Trophoblast cell (in vitro differentiated cells and primary cell): Measurements from ENCODE around the gene ARX.

ENCODE experiments used
- DNase-seq, 2 donors: peaks; one replicate each; pipeline ENCODE4 v3.0.0-alpha.2; 2016
- H2AFZ ChIP-seq: 2 replicates; pipeline ENCODE4 v1.6.1; 2013; ENCODE audit warnings: low read length, moderate library complexity, mild to moderate bottlenecking; ENCODE audit not compliant: insufficient read depth, poor library complexity
- H2AK5ac ChIP-seq: 2 replicates; pipeline ENCODE4 v1.6.1; 2013; ENCODE audit warnings: mild to moderate bottlenecking, low read length
- H2BK120ac ChIP-seq: 2 replicates; pipeline ENCODE4 v1.6.1; 2013; ENCODE audit warnings: low read length, mild to moderate bottlenecking, moderate library complexity; ENCODE audit not compliant: insufficient read depth, poor library complexity
- H2BK12ac ChIP-seq: 2 replicates; pipeline ENCODE4 v1.6.1; 2013; ENCODE audit warnings: mild to moderate bottlenecking, low read length, moderate library complexity
- H2BK5ac ChIP-seq: 2 replicates; pipeline ENCODE4 v1.6.1; 2013; ENCODE audit warnings: low read length, low read depth, moderate library complexity, mild to moderate bottlenecking; ENCODE audit not compliant: poor library complexity
- H3K14ac ChIP-seq: 2 replicates; pipeline ENCODE4 v1.6.1; 2013; ENCODE audit warnings: mild to moderate bottlenecking, low read length
- H3K18ac ChIP-seq: 2 replicates; pipeline ENCODE4 v1.6.1; 2013; ENCODE audit warnings: mild to moderate bottlenecking, low read length
- H3K23ac ChIP-seq: 2 replicates; pipeline ENCODE4 v1.6.1; 2013; ENCODE audit warnings: low read length
- H3K27ac ChIP-seq: 2 replicates; pipeline ENCODE4 v1.5.1; 2013; ENCODE audit warnings: low read depth, mild to moderate bottlenecking, inconsistent platforms, low read length, moderate library complexity
- H3K27me3 ChIP-seq: 2 replicates; pipeline ENCODE4 v1.6.1; 2013; ENCODE audit warnings: inconsistent platforms, mild to moderate bottlenecking, low read length, moderate library complexity; ENCODE audit not compliant: insufficient read depth
- H3K36me3 ChIP-seq, 2 experiments: 1 replicate in 1 of 2; 2 replicates in 1 of 2; pipeline ENCODE4 v1.6.1; 2013; ENCODE audit warnings: low read length in 2 of 2, mild to moderate bottlenecking in 2 of 2, moderate library complexity in 1 of 2; ENCODE audit not compliant: insufficient read depth in 2 of 2, control insufficient read depth in 1 of 2
- H3K4ac ChIP-seq: 2 replicates; pipeline ENCODE4 v1.6.1; 2013; ENCODE audit warnings: low read depth, mild to moderate bottlenecking, low read length, moderate library complexity
- H3K4me1 ChIP-seq, 2 experiments: 1 replicate in 1 of 2; 2 replicates in 1 of 2; pipeline ENCODE4 v1.6.1; 2013; ENCODE audit warnings: low read length in 2 of 2, mild to moderate bottlenecking in 2 of 2, moderate library complexity in 1 of 2; ENCODE audit not compliant: insufficient read depth in 2 of 2, control insufficient read depth in 1 of 2
- H3K4me2 ChIP-seq: 2 replicates; pipeline ENCODE4 v1.6.1; 2013; ENCODE audit warnings: inconsistent platforms, mild to moderate bottlenecking, low read length, moderate library complexity
- H3K4me3 ChIP-seq: 2 replicates; pipeline ENCODE4 v1.5.1; 2013; ENCODE audit warnings: mild to moderate bottlenecking, low read depth, low read length, inconsistent platforms
- H3K79me1 ChIP-seq: one replicate; pipeline ENCODE4 v1.6.1; 2013; ENCODE audit warnings: low read length
- H3K79me2 ChIP-seq: 2 replicates; pipeline ENCODE4 v1.6.1; 2013; ENCODE audit warnings: low read length, mild to moderate bottlenecking; ENCODE audit not compliant: control insufficient read depth, insufficient read depth, poor library complexity
- H3K9ac ChIP-seq: 2 replicates; pipeline ENCODE4 v1.6.1; 2013; ENCODE audit warnings: mild to moderate bottlenecking, low read length
- H3K9me3 ChIP-seq: 2 replicates; pipeline ENCODE4 v1.6.1; 2013; ENCODE audit warnings: low read depth, mild to moderate bottlenecking, control low read depth, inconsistent platforms, low read length; ENCODE audit not compliant: insufficient read depth
- H4K12ac ChIP-seq: 2 replicates; pipeline ENCODE4 v1.6.1; 2013; ENCODE audit warnings: low read depth, mild to moderate bottlenecking, low read length, moderate library complexity
- H4K8ac ChIP-seq: 2 replicates; pipeline ENCODE4 v1.6.1; 2013; ENCODE audit warnings: low read depth, mild to moderate bottlenecking, low read length, moderate library complexity
- H4K91ac ChIP-seq: one replicate; pipeline ENCODE4 v1.6.1; 2013; ENCODE audit warnings: low read depth, mild to moderate bottlenecking, low read length, moderate library complexity
- WGBS: extraction: QIAGEN DNeasy Blood & Tissue Kit; methylation state at CpG from one replicate; pipeline ENCODE4 v1.1.7; 2013; ENCODE audit warnings: missing lambda C conversion rate; ENCODE audit not compliant: insufficient read length, insufficient coverage; ENCODE audit errors: extremely low coverage; 5-methylcytosine and 5-hydroxymethylcytosine counted together

The ARX gene

DNA sequence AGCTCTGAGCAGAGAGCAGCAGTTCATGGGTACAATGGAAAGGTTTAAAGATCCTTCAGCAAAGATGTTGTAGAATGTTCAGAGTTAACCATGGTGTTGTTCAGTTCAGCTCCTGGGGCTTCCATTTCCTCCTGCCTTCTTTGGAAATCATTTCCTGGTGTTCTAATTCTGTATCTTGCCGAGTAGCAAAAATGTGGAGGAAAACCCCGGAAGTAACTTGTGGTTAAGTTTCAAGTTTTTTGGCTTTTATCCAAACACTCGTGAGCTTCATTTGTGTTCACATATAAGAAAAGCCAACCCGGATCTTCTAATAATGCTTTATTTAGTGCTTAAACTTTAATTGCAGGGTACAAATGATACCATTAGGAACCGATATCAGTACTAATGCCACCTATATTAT, 33.6 kb upstream of the ARX start:
- H2BK12ac ChIP-seq, result no peak overlapping the region
- no peak overlapping the region for H3K14ac ChIP-seq
- no peaks in the 10 kb centered on the region for H3K9me3 ChIP-seq
- no peak overlapping the region for H3K4ac ChIP-seq
- no peaks in the 10 kb centered on the region for H3K79me2 ChIP-seq
- DNase-seq, result peak in 1 of 2 donors; percentile 27
- H3K4me1 ChIP-seq, result no peaks in the 10 kb centered on the region
- no peak overlapping the region for H4K12ac ChIP-seq
- H4K91ac ChIP-seq, result no peak overlapping the region
- H3K9ac ChIP-seq, result no peak overlapping the region
- H3K4me2 ChIP-seq, result no peak overlapping the region
- no peak overlapping the region for H3K4me3 ChIP-seq
- H2BK5ac ChIP-seq, result no peak overlapping the region
- H2BK120ac ChIP-seq, result no peak overlapping the region
- no peak overlapping the region for H2AFZ ChIP-seq
- H3K23ac ChIP-seq, result no peak overlapping the region
- no peak overlapping the region for H3K18ac ChIP-seq
- no peaks in the 10 kb centered on the region for H3K79me1 ChIP-seq
- H3K36me3 ChIP-seq, result no peaks in the 10 kb centered on the region
- H2AK5ac ChIP-seq, result no peak overlapping the region
- H4K8ac ChIP-seq, result no peak overlapping the region
- H3K27ac ChIP-seq, result no peak overlapping the region
- no peaks in the 10 kb centered on the region for H3K27me3 ChIP-seq
- no CpG with 5 or more reads among the region's 5 CpGs for WGBS

DNA sequence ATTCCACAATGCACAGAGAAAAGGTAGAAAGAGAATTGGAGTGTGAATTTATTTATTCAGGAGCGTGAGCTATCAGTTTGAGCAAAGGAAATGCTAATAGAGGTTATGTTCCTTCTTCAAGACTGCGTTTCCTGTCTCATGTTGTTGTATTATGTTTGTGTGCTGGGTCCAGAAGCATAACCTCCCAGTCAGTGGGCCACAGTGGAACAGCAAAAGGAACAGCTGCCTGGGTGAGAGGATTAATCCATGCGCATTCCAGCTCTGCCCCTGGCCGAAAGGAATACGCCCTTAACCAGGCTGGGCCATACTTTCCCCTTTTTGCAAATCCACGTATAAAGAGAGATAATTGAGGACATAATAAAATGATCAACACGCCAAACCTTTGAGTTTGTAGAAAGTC, 32.4 kb upstream of the ARX start:
- Histone ChIP-seq H3K79me2 (no peaks in the 10 kb centered on the region), H3K4me3 (no peak overlapping the region), H3K14ac (no peak overlapping the region), H2BK120ac (no peak overlapping the region), H2BK5ac (no peak overlapping the region), H3K23ac (no peak overlapping the region), H3K4ac (no peak overlapping the region), H3K9ac (no peak overlapping the region), H3K27ac (no peak overlapping the region), H4K8ac (no peak overlapping the region), H4K91ac (no peak overlapping the region), H4K12ac (no peak overlapping the region), H2AFZ (no peak overlapping the region), H3K27me3 (no peaks in the 10 kb centered on the region), H3K4me2 (no peak overlapping the region), H3K4me1 (no peaks in the 10 kb centered on the region), H3K9me3 (no peaks in the 10 kb centered on the region), H2BK12ac (no peak overlapping the region), H3K79me1 (no peaks in the 10 kb centered on the region), H3K18ac (no peak overlapping the region), H2AK5ac (no peak overlapping the region), H3K36me3 (no peaks in the 10 kb centered on the region)
- DNase-seq, result no peak
- no CpG with 5 or more reads among the region's 7 CpGs for WGBS

DNA sequence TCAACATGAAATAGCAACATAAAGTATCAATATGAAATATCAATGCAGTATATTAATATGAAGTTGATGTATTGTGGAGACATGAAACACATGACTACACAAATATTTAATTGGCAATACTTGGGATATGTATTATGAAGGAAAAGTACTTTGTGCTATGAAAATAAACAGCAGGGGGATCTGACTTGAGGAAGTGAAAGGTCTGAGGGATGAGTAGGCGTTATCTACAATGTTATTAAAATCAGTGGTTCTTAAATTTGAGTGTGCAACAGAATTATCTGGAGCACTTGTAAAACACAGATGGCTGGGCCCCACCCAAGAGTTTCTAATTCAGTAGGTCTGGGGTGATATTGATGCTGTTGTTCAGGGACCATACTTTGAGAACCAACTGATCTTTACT, 27.4 kb upstream of the ARX start:
- no peak overlapping the region for H3K14ac ChIP-seq
- H3K4ac ChIP-seq, result no peak overlapping the region
- H3K9me3 ChIP-seq, result no peaks in the 10 kb centered on the region
- no peaks in the 10 kb centered on the region for H3K36me3 ChIP-seq
- no peaks in the 10 kb centered on the region for H3K4me1 ChIP-seq
- H4K12ac ChIP-seq, result no peak overlapping the region
- H2AK5ac ChIP-seq, result no peak overlapping the region
- H2AFZ ChIP-seq, result no peak overlapping the region
- no peak overlapping the region for H4K91ac ChIP-seq
- WGBS, result no CpG with 5 or more reads among the region's 1 CpG
- H3K79me2 ChIP-seq, result no peaks in the 10 kb centered on the region
- H3K27me3 ChIP-seq, result no peaks in the 10 kb centered on the region
- H3K9ac ChIP-seq, result no peak overlapping the region
- no peak overlapping the region for H3K18ac ChIP-seq
- no peak overlapping the region for H2BK5ac ChIP-seq
- no peak overlapping the region for H3K27ac ChIP-seq
- no peak overlapping the region for H3K23ac ChIP-seq
- H2BK12ac ChIP-seq, result no peak overlapping the region
- no peak overlapping the region for H3K4me3 ChIP-seq
- H3K4me2 ChIP-seq, result no peak overlapping the region
- DNase-seq, result no peak
- no peaks in the 10 kb centered on the region for H3K79me1 ChIP-seq
- no peak overlapping the region for H4K8ac ChIP-seq
- no peak overlapping the region for H2BK120ac ChIP-seq

GRCh38 chrX:25039036-25039435, 23.3 kb upstream of the ARX start:
- H3K14ac ChIP-seq, result no peak overlapping the region
- H3K4me2 ChIP-seq, result no peak overlapping the region
- no peak overlapping the region for H3K23ac ChIP-seq
- H3K36me3 ChIP-seq, result no peaks in the 10 kb centered on the region
- no peak overlapping the region for H2BK5ac ChIP-seq
- H2BK12ac ChIP-seq, result no peak overlapping the region
- DNase-seq, result peak in 1 of 2 donors; percentile 5
- no peak overlapping the region for H3K18ac ChIP-seq
- no peak overlapping the region for H4K8ac ChIP-seq
- no peak overlapping the region for H2BK120ac ChIP-seq
- H3K79me1 ChIP-seq, result no peaks in the 10 kb centered on the region
- no peak overlapping the region for H4K12ac ChIP-seq
- no peaks in the 10 kb centered on the region for H3K4me1 ChIP-seq
- H3K4me3 ChIP-seq, result no peak overlapping the region
- WGBS, result no CpG with 5 or more reads among the region's 10 CpGs
- H3K9me3 ChIP-seq, result no peaks in the 10 kb centered on the region
- H3K79me2 ChIP-seq, result no peaks in the 10 kb centered on the region
- H2AFZ ChIP-seq, result no peak overlapping the region
- no peak overlapping the region for H3K27ac ChIP-seq
- H3K4ac ChIP-seq, result no peak overlapping the region
- H2AK5ac ChIP-seq, result no peak overlapping the region
- no peaks in the 10 kb centered on the region for H3K27me3 ChIP-seq
- H4K91ac ChIP-seq, result no peak overlapping the region
- no peak overlapping the region for H3K9ac ChIP-seq
